Keratinocyte (primary cell): ENCODE results near the gene KANSL1. TPM values are rescaled to one million over a fixed set of nuclear protein-coding genes. Genes with fewer than 3 reads are reported as not detected.

Experiments
- DNase-seq: peaks from one replicate; pipeline ENCODE4 v3.0.0-alpha.2; 2011; ENCODE audit warnings: low read depth, missing footprints, low spot score
- FAIRE-seq: peaks from 2 replicates; lab custom pipeline; 2011; peaks lifted over from hg19 to GRCh38; lab: Jason Lieb, UNC
- H2AFZ ChIP-seq: 2 replicates; pipeline ENCODE4 v1.6.0; 2012; ENCODE audit warnings: low read length, control low read depth, inconsistent platforms; ENCODE audit not compliant: control insufficient read depth
- H3K27ac ChIP-seq: 2 replicates; pipeline ENCODE4 v1.5.1; 2011; ENCODE audit warnings: low read length; ENCODE audit not compliant: control insufficient read depth, insufficient read depth
- H3K27me3 ChIP-seq: 3 replicates; pipeline ENCODE4 v1.6.0; 2011; ENCODE audit warnings: low read length; ENCODE audit not compliant: control insufficient read depth, insufficient read depth; ENCODE audit errors: extremely low read depth
- H3K36me3 ChIP-seq, 2 experiments: 2 replicates in 1 of 2; 3 replicates in 1 of 2; pipeline ENCODE4 v1.5.1; 2011; ENCODE audit warnings: low read length in 2 of 2, mild to moderate bottlenecking in 1 of 2; ENCODE audit not compliant: control insufficient read depth in 2 of 2, insufficient read depth in 2 of 2; ENCODE audit errors: extremely low read depth in 1 of 2
- H3K4me1 ChIP-seq: 3 replicates; pipeline ENCODE4 v1.5.1; 2011; ENCODE audit warnings: low read length; ENCODE audit not compliant: control insufficient read depth, insufficient read depth; ENCODE audit errors: extremely low read depth
- H3K4me2 ChIP-seq: 3 replicates; pipeline ENCODE4 v1.6.0; 2011; ENCODE audit warnings: low read depth, low read length; ENCODE audit not compliant: control insufficient read depth, insufficient read depth; ENCODE audit errors: extremely low read depth
- H3K4me3 ChIP-seq, 3 experiments: fragments of 200-600 bp in 1 of 3; sonication (generic) in 1 of 3; 2 replicates in 2 of 3; 3 replicates in 1 of 3; pipeline ENCODE4 v1.5.1; 2011 to 2016; ENCODE audit warnings: low read length in 3 of 3, mild to moderate bottlenecking in 3 of 3, control low read depth in 2 of 3, inconsistent platforms in 1 of 3, low read depth in 1 of 3, mixed read lengths in 1 of 3, mixed run types in 1 of 3, moderate library complexity in 1 of 3; ENCODE audit not compliant: control insufficient read depth in 2 of 3, insufficient read depth in 2 of 3; ENCODE audit errors: extremely low read depth in 1 of 3
- H3K79me2 ChIP-seq: 2 replicates; pipeline ENCODE4 v1.6.0; 2012; ENCODE audit warnings: low read length; ENCODE audit not compliant: control insufficient read depth, insufficient read depth
- H3K9ac ChIP-seq: 3 replicates; pipeline ENCODE4 v1.6.0; 2011; ENCODE audit warnings: low read length; ENCODE audit not compliant: control insufficient read depth, insufficient read depth; ENCODE audit errors: extremely low read depth
- H3K9me1 ChIP-seq: 3 replicates; pipeline ENCODE4 v1.6.0; 2011; ENCODE audit warnings: low read length; ENCODE audit not compliant: control insufficient read depth, insufficient read depth; ENCODE audit errors: extremely low read depth
- H3K9me3 ChIP-seq: 2 replicates; pipeline ENCODE4 v1.5.1; 2012; ENCODE audit warnings: low read depth, low read length; ENCODE audit not compliant: control insufficient read depth
- H4K20me1 ChIP-seq: 3 replicates; pipeline ENCODE4 v1.6.0; 2011; ENCODE audit warnings: low read length; ENCODE audit not compliant: control insufficient read depth, insufficient read depth; ENCODE audit errors: extremely low read depth
- CTCF ChIP-seq, 3 experiments: IDR thresholded peaks in 1 of 3; conservative IDR thresholded peaks in 1 of 3; optimal IDR thresholded peaks in 1 of 3; 2 replicates in 2 of 3; 3 replicates in 1 of 3; pipeline versions ENCODE3 to v1.5.1; 2011; ENCODE audit warnings: low read length in 3 of 3, mild to moderate bottlenecking in 3 of 3, moderate library complexity in 2 of 3, control low read depth in 1 of 3, inconsistent platforms in 1 of 3; ENCODE audit not compliant: insufficient read depth in 2 of 3; ENCODE audit errors: extremely low read depth in 1 of 3
- EZH2 ChIP-seq: IDR thresholded peaks from one replicate; pipeline ENCODE4 v1.6.1; 2012; ENCODE audit warnings: inconsistent platforms, mild to moderate bottlenecking, low read length, moderate library complexity
- dilution Hi-C: fragments of 300-500 bp; cut with MboI; formaldehyde crosslinking; loops from one replicate; pipeline ENCODE4 v1.7.0; 2020; ENCODE audit warnings: low sequenced_read_pairs; ENCODE audit not compliant: extremely low pct_ligation_motif_present
- polyA plus RNA-seq, 5 experiments: library from polyadenylated mRNA; depleted of rRNA in 3 of 5; stranded (reverse) in 3 of 5; stranded (forward) in 1 of 5; unstranded in 1 of 5; fragments of >200 nt; gene quantifications; 1 replicate in 1 of 5; 2 replicates in 3 of 5; 3 replicates in 1 of 5; pipeline versions ENCODE4 v1.2.1 to v1.2.3, GENCODE V29; 2011 to 2012; ENCODE audit warnings: missing spikeins in 2 of 5, low read depth in 1 of 5, low replicate concordance in 1 of 5

The KANSL1 gene
- polyA plus RNA-seq, 1 donor (not counting 4 experiments of a cell fraction or from before 2014, with no cell fraction given) = 17.6 TPM

- H3K79me2 ChIP-seq = peaks cover 98% of the 10 kb centered on the region
- H3K36me3 ChIP-seq = peaks cover 12 to 16% of the 10 kb centered on the region in 2 experiments
- no peaks in the 10 kb centered on the region for H3K27me3 ChIP-seq
- TF ChIP-seq CTCF (optimal IDR thresholded peaks at IDR 0.05 in 1 of 3, IDR thresholded peaks at IDR 0.05 in 1 of 3, conservative IDR thresholded peaks at IDR 0.05 in 1 of 3; ENCODE audit: extremely low read depth in 1 of 3, insufficient read depth in 2 of 3, low read length in 3 of 3) (no peak), EZH2 (no peak)
- H3K9me3 ChIP-seq = no peaks in the 10 kb centered on the region
- dilution Hi-C loops = no loop called here
- no peak overlapping the region for H3K4me3 ChIP-seq
- DNase-seq = no peak
- H3K27ac ChIP-seq = peak overlapping the region; percentile 8
- no peak for FAIRE-seq
- no peak overlapping the region for H3K9ac ChIP-seq
- no peak overlapping the region for H2AFZ ChIP-seq
- peaks cover 7% of the 10 kb centered on the region for H3K9me1 ChIP-seq
- H3K4me2 ChIP-seq = no peak overlapping the region
- H4K20me1 ChIP-seq = peaks cover 50% of the 10 kb centered on the region
- peaks cover 8% of the 10 kb centered on the region for H3K4me1 ChIP-seq
Measured at GRCh38 chr17:46175891-46176290, 17.3 kb downstream of the KANSL1 start.

DNA sequence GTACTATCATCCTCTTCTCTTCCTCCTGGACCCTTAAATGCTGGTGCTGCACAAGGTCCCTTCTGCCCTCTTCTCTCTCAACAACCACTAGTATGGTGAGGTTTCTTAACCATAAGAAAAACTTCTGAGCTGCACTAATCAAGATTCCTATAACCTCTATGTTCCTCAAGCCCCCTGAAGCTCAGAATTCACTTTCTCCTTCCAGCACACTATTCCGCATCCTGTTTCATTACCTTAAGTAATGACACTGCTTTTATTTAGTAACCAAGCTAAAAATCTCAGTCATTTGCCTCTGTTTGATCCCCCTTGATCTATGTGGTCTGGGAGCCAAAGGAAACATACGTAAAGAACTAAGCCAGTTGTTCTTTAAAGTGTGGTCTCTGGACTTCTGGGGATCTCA lies 20.1 kb downstream of the KANSL1 start:
- TF ChIP-seq EZH2 (no peak), CTCF (optimal IDR thresholded peaks at IDR 0.05 in 1 of 3, IDR thresholded peaks at IDR 0.05 in 1 of 3, conservative IDR thresholded peaks at IDR 0.05 in 1 of 3; ENCODE audit: extremely low read depth in 1 of 3, insufficient read depth in 2 of 3, low read length in 3 of 3) (no peak)
- no peaks in the 10 kb centered on the region for H3K4me1 ChIP-seq
- H3K27me3 ChIP-seq = no peaks in the 10 kb centered on the region
- peaks cover 47% of the 10 kb centered on the region for H4K20me1 ChIP-seq
- DNase-seq (no peak), FAIRE-seq (no peak)
- H3K4me3 ChIP-seq = no peak overlapping the region
- H2AFZ ChIP-seq = no peak overlapping the region
- no peaks in the 10 kb centered on the region for H3K9me3 ChIP-seq
- dilution Hi-C loops = no loop called here
- peaks cover 5% of the 10 kb centered on the region for H3K9me1 ChIP-seq
- H3K27ac ChIP-seq = no peak overlapping the region
- peaks cover 99% of the 10 kb centered on the region for H3K79me2 ChIP-seq
- no peak overlapping the region for H3K9ac ChIP-seq
- peaks cover 13 to 23% of the 10 kb centered on the region in 2 experiments for H3K36me3 ChIP-seq
- H3K4me2 ChIP-seq = no peak overlapping the region
